Transverse colon (tissue), 4 donors: ENCODE results near the gene AZGP1. TPM values are rescaled to one million over a fixed set of nuclear protein-coding genes. Genes with fewer than 3 reads are reported as not detected.
"Not testable (repeated sequence)": the region's sequence is repeated elsewhere in the genome, so short reads cannot be mapped to it uniquely, and the experiment has no call there.

Experiments used
- DNase-seq: peaks from one replicate; pipeline ENCODE4 v3.0.0-alpha.2; 2019
- H3K27ac ChIP-seq, 4 donors: fragments of 200-600 bp; sonication (generic); 2 replicates each; pipeline ENCODE4 v1.5.1; 2016 to 2018; ENCODE audit warnings: inconsistent platforms in 4 of 4
- H3K27me3 ChIP-seq: fragments of 200-600 bp; sonication (generic); 2 replicates; pipeline ENCODE4 v1.5.1; 2017; ENCODE audit warnings: inconsistent platforms
- H3K36me3 ChIP-seq, 4 donors: fragments of 200-600 bp; sonication (generic); 2 replicates each; pipeline ENCODE4 v1.5.1; 2017 to 2019; ENCODE audit warnings: inconsistent platforms in 4 of 4
- H3K4me1 ChIP-seq, 4 donors: fragments of 200-600 bp; sonication (generic); 2 replicates each; pipeline ENCODE4 v1.5.1; 2017 to 2020; ENCODE audit warnings: inconsistent platforms in 4 of 4
- H3K4me3 ChIP-seq, 4 donors: fragments of 200-600 bp; sonication (generic); 1 replicate in 1 of 4; 2 replicates in 3 of 4; pipeline versions ENCODE4 v1.5.1 to v1.6.1; 2017 to 2019; ENCODE audit warnings: inconsistent platforms in 4 of 4
- H3K9me3 ChIP-seq, 2 donors: fragments of 200-600 bp; sonication (generic); 2 replicates each; pipeline ENCODE4 v1.5.1; 2017 to 2019; ENCODE audit warnings: inconsistent platforms in 2 of 2
- CTCF ChIP-seq, 5 experiments: fragments of 200-600 bp in 3 of 5; fragments of 450-650 bp in 2 of 5; sonication (generic) in 3 of 5; IDR thresholded peaks; 1 replicate in 2 of 5; 2 replicates in 3 of 5; pipeline ENCODE4 v1.5.1; 2016 to 2017; ENCODE audit warnings: antibody characterized with exemption in 5 of 5, inconsistent platforms in 3 of 5, mild to moderate bottlenecking in 2 of 5, moderate library complexity in 1 of 5
- EP300 ChIP-seq: sonication (generic); formaldehyde crosslinking; IDR thresholded peaks from one replicate; pipeline ENCODE4 v1.6.1; 2017; ENCODE audit warnings: antibody characterized with exemption, low read depth
- POLR2A ChIP-seq: fragments of 450-650 bp; IDR thresholded peaks from one replicate; pipeline ENCODE4 v1.6.1; 2016; ENCODE audit warnings: antibody characterized with exemption, mild to moderate bottlenecking, moderate library complexity
- POLR2AphosphoS5 ChIP-seq, 3 donors: sonication (generic); formaldehyde crosslinking; IDR thresholded peaks; one replicate each; pipeline ENCODE4 v1.6.1; 2016; ENCODE audit warnings: antibody characterized with exemption in 3 of 3
- WGBS, 2 donors: methylation state at CpG; one replicate each; pipeline ENCODE4 v1.1.5; 2018; ENCODE audit warnings: low coverage in 1 of 2; 5-methylcytosine and 5-hydroxymethylcytosine counted together
- in situ Hi-C, 4 donors: fragments of 200-750 bp; cut with MboI; loops; one replicate each; pipeline versions ENCODE4 v1.15.0 to v1.15.1; 2017; ENCODE audit warnings: low sequenced_read_pairs in 3 of 4, low pct_ligation_motif_present in 1 of 4, low pct_unique_long_range_greater_than_20kb in 1 of 4
- intact Hi-C: fragments of 100-400 bp; cut with DNase I; formaldehyde crosslinking; loops from one replicate; pipeline ENCODE4 v1.15.1; 2023; ENCODE audit warnings: low total_unique reads
- total RNA-seq, 4 donors: library from RNA; depleted of rRNA; stranded (reverse); fragments of >200 nt; gene quantifications; one replicate each; pipeline ENCODE4 v1.1.0, GENCODE V29; 2016

Gene AZGP1
- total RNA-seq, 4 donors from 2014 or later, result 3.2 to 17.1 TPM; not detected in 2

- Histone ChIP-seq H3K4me1 (peaks cover 8 to 31% (median 23%) of the 10 kb centered on the region in 4 donors), H3K9me3 (no peaks in the 10 kb centered on the region), H3K4me3 (peak overlapping the region; percentile 32 to 56 (median 40)), H3K27me3 (no peaks in the 10 kb centered on the region), H3K36me3 (no peaks in the 10 kb centered on the region), H3K27ac (peak overlapping the region; percentile 81 to 88 (median 84))
- no peak for DNase-seq
- intact Hi-C loops, result no loop called here
- in situ Hi-C loops, result loop anchor here in 3 of 4 donors (10.0 kb wide), 3 partner anchors 58 to 82 kb away; partner anchors contain the start of gene TRIM4 (in 3 of the 3)
- TF ChIP-seq POLR2A (no peak), POLR2AphosphoS5 (IDR thresholded peaks at IDR 0.05) (no peak), CTCF (IDR thresholded peaks at IDR 0.05) (no peak), EP300 (no peak)
- WGBS, 2 donors, result 69 to 88% methylated on average over 6 to 15 of the region's 15 CpGs
Measured at GRCh38 chr7:99996755-99997544, 21.1 kb upstream of the AZGP1 start.

GRCh38 chr7:99994819-99995218, 19.0 kb upstream of the AZGP1 start:
- TF ChIP-seq POLR2A, result no peak
- TF ChIP-seq EP300, result no peak
- TF ChIP-seq POLR2AphosphoS5 (IDR thresholded peaks at IDR 0.05), result no peak
- TF ChIP-seq CTCF (IDR thresholded peaks at IDR 0.05), result no peak
- no peak for DNase-seq
- intact Hi-C loops, result no loop called here
- 78 to 100% methylated on average over 1 to 8 of the region's 8 CpGs for WGBS, 2 donors
- Histone ChIP-seq H3K9me3 (no peaks in the 10 kb centered on the region), H3K27me3 (no peaks in the 10 kb centered on the region), H3K4me1 (peaks cover 8 to 33% (median 17%) of the 10 kb centered on the region in 4 donors), H3K36me3 (no peaks in the 10 kb centered on the region), H3K27ac (no peak overlapping the region), H3K4me3 (no peak overlapping the region)
- in situ Hi-C loops, result loop anchor here in 3 of 4 donors (10.0 kb wide), 3 partner anchors 60 to 80 kb away; partner anchors contain the start of gene TRIM4 (in 3 of the 3)

- DNase-seq, result no peak
- no peak for TF ChIP-seq POLR2AphosphoS5 (IDR thresholded peaks at IDR 0.05)
- no peak for TF ChIP-seq POLR2A
- no peak for TF ChIP-seq EP300
- TF ChIP-seq CTCF (IDR thresholded peaks at IDR 0.05), result no peak
- H3K27me3 ChIP-seq, result no peaks in the 10 kb centered on the region
- H3K4me3 ChIP-seq, result no peak overlapping the region
- H3K4me1 ChIP-seq, result peaks cover 8 to 27% (median 11%) of the 10 kb centered on the region in 4 donors
- H3K27ac ChIP-seq, result no peak overlapping the region
- WGBS, 2 donors, result 69% methylated on average over 6 to 21 of the region's 21 CpGs
- H3K9me3 ChIP-seq, result no peaks in the 10 kb centered on the region
- H3K36me3 ChIP-seq, result no peaks in the 10 kb centered on the region
- intact Hi-C loops (no loop called here), in situ Hi-C loops (loop anchor here in 3 of 4 donors (10.0 kb wide), 3 partner anchors 62 to 82 kb away; partner anchors contain the start of gene TRIM4 (in 3 of the 3))
Measured at GRCh38 chr7:99992330-99993038, 16.7 kb upstream of the AZGP1 start.

GRCh38 chr7:99991543-99991942, 15.7 kb upstream of the AZGP1 start:
- WGBS, 2 donors, result 51 to 80% methylated on average over 1 to 6 of the region's 6 CpGs
- in situ Hi-C loops, result loop anchor here in 3 of 4 donors (10.0 kb wide), 3 partner anchors 63 to 83 kb away; partner anchors contain the start of gene TRIM4 (in 3 of the 3)

More at GRCh38 chr7:99991543-99991942, 15.7 kb upstream of the AZGP1 start:
- H3K4me1 ChIP-seq, result peaks cover 0 to 18% (median 3%) of the 10 kb centered on the region in 4 donors
- DNase-seq, H3K36me3 ChIP-seq, H3K27me3 ChIP-seq, H3K27ac ChIP-seq, H3K4me3 ChIP-seq, H3K9me3 ChIP-seq, intact Hi-C loops: not testable (repeated sequence)
